ENCODE results near the gene ST3GAL2. TPM values are rescaled to one million over a fixed set of nuclear protein-coding genes. Genes with fewer than 3 reads are reported as not detected.

The ST3GAL2 gene
- total and polyA plus RNA-seq, 9 donors: 6.2 to 49.7 (median 23.4) TPM

DNA sequence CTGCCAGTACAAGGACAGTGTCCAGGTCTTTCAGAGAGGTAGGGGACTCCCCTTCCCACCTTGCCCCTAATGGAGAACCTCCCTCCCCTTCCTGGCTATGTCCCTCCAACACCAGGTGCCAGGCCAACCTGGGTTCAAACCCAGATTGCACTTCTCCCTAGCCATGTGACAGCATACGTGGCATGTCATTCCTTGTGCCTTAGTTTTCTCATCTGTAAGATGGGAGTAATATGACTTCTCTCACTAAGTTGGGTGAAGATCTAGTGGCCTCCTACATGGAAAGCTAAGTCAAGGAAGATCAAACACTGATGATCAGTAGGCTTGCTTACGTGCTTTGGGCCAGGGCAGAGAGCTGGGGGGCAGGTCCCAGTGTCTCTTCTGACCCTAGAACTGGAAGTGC lies 24.3 kb upstream of the ST3GAL2 start:
- no peak for DNase-seq
- Histone ChIP-seq H3K4me1 (ENCODE audit: insufficient read depth) (peaks cover 4% of the 10 kb centered on the region), H3K27ac (no peak overlapping the region), H3K27me3 (no peaks in the 10 kb centered on the region), H3K4me3 (no peak overlapping the region), H3K36me3 (no peaks in the 10 kb centered on the region), H3K9me3 (no peaks in the 10 kb centered on the region)
- WGBS, 3 donors: 96 to 97% (median 97%) methylated on average over 2 of the region's 2 CpGs
- no peak for TF ChIP-seq EP300 (IDR thresholded peaks at IDR 0.05)
- TF ChIP-seq, protein P1, sequence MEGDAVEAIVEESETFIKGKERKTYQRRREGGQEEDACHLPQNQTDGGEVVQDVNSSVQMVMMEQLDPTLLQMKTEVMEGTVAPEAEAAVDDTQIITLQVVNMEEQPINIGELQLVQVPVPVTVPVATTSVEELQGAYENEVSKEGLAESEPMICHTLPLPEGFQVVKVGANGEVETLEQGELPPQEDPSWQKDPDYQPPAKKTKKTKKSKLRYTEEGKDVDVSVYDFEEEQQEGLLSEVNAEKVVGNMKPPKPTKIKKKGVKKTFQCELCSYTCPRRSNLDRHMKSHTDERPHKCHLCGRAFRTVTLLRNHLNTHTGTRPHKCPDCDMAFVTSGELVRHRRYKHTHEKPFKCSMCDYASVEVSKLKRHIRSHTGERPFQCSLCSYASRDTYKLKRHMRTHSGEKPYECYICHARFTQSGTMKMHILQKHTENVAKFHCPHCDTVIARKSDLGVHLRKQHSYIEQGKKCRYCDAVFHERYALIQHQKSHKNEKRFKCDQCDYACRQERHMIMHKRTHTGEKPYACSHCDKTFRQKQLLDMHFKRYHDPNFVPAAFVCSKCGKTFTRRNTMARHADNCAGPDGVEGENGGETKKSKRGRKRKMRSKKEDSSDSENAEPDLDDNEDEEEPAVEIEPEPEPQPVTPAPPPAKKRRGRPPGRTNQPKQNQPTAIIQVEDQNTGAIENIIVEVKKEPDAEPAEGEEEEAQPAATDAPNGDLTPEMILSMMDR (IDR thresholded peaks at IDR 0.05): no peak
- intact Hi-C loops (cut with DNase I): no loop called here

DNA sequence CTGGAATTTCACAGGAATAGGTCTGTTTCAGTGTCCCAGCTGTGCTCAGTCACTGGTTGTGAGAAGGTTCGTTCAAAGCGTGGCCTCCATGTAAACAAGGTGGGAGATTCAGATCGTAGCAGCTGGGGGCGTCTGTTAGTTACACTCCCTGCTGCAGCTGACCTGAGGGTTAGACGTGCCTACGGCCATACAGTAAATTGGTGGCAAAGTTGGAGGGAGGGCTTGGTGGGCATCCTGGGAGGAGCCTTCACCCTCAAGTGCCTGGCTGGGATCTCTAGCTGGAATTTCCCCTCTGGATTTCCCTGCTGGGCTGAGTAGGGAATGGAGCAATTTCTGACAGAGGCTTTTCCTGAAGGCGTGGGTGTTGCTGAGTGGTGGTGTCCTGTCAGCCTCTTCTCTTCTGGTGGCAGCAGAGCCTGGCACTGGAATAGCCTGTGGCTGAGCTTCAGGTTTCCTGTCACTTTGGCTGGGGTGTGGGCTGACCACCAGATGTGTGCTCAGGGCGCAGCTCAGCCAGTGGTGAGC lies 21.9 kb upstream of the ST3GAL2 start:
- peaks cover 3% of the 10 kb centered on the region for H3K4me1 ChIP-seq (ENCODE audit: insufficient read depth)
- H3K9me3 ChIP-seq: no peaks in the 10 kb centered on the region
- 32 to 52% (median 39%) methylated on average over 8 of the region's 8 CpGs for WGBS, 3 donors
- H3K27me3 ChIP-seq: no peaks in the 10 kb centered on the region
- no peak for DNase-seq
- H3K4me3 ChIP-seq: no peak overlapping the region
- intact Hi-C loops (cut with DNase I): no loop called here
- H3K27ac ChIP-seq: no peak overlapping the region
- TF ChIP-seq POLR2A (IDR thresholded peaks at IDR 0.05): no peak
- TF ChIP-seq, protein P1 (IDR thresholded peaks at IDR 0.05): no peak
- TF ChIP-seq EP300 (IDR thresholded peaks at IDR 0.05): no peak
- H3K36me3 ChIP-seq: no peaks in the 10 kb centered on the region

DNA sequence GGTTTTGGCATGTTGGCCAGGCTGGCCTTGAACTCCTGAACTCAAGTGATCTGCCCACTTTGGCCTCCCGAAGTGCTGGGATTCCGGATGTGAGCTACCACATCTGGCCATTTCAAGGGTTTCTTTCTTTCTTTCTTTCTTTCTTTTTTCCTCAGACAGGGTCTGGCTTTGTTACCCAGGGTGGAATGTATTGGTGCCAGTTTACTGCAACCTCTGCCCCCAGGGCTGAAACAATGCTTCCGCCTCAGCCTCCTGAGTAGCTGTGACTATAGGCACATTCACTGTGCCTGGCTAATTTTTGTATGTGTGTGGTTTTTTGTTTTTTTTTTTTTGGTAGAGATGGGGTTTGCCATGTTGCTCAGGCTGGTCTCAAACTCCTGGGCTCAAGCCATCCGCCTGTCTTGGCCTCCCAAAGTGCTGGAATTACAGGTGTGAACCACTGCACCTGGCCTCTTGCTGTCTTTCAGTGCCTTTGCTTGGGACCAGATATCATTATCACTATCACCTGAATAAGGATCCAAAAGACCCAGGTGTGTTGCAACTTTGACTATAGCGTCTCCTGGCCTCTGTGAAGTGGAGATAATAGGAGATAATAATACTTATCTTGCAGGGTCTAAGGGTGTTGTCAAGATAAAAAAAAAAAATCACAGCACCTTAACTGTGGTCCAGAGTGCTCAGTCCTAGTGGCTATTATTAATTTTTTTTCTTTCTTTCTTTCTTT lies 18.7 kb upstream of the ST3GAL2 start:
- TF ChIP-seq EP300 (IDR thresholded peaks at IDR 0.05) (no peak), POLR2A (IDR thresholded peaks at IDR 0.05) (no peak)
- TF ChIP-seq, protein P1 (IDR thresholded peaks at IDR 0.05): no peak
- Histone ChIP-seq H3K27ac (no peak overlapping the region), H3K27me3 (no peaks in the 10 kb centered on the region), H3K9me3 (no peaks in the 10 kb centered on the region), H3K4me3 (no peak overlapping the region), H3K4me1 (ENCODE audit: insufficient read depth) (peaks cover 5% of the 10 kb centered on the region), H3K36me3 (no peaks in the 10 kb centered on the region)
- intact Hi-C loops (cut with DNase I): no loop called here
- no peak for DNase-seq
- 67 to 79% (median 70%) methylated on average over 5 of the region's 5 CpGs for WGBS, 3 donors

DNA sequence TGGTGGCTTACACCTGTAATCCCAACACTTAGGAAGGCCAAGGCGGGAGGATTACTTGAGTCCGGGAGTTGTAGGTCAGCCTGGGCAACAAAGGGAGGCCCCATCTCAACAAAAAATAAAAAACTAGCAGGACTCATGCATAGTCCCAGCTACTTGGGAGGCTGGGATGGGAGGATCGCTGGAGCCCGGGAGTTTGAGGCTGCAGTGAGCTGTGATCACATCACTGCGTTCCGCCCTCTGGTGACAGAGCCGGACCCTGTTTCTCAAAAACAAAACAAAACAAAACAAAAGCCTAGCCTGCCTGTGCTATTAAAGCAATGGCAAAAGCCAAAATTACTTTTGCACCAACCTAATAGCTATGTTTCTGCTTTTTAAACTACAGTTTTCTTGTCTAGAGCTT lies 17.0 kb upstream of the ST3GAL2 start:
- TF ChIP-seq EP300 (IDR thresholded peaks at IDR 0.05): no peak
- TF ChIP-seq POLR2A (IDR thresholded peaks at IDR 0.05): no peak
- TF ChIP-seq, protein P1 (IDR thresholded peaks at IDR 0.05): no peak
- WGBS, 3 donors: 76 to 86% (median 82%) methylated on average over 7 of the region's 7 CpGs
- Histone ChIP-seq H3K36me3 (no peaks in the 10 kb centered on the region), H3K27me3 (no peaks in the 10 kb centered on the region), H3K9me3 (no peaks in the 10 kb centered on the region), H3K27ac (no peak overlapping the region), H3K4me3 (no peak overlapping the region), H3K4me1 (ENCODE audit: insufficient read depth) (peaks cover 7% of the 10 kb centered on the region)
- intact Hi-C loops (cut with DNase I): no loop called here
- DNase-seq: no peak

Data from ovary (tissue), 9 donors.